ENCODE data around the gene SEMA6A.
A peak's percentile ranks its signal among the peaks of the same experiment; 100 is the strongest.

The SEMA6A gene

GRCh38 chr5:116574367-116575325, at the start of gene SEMA6A:
Gene SEMA6A, minus strand, starts transcription at chr5:116574823. Its CDS starts 69,879 bp downstream, at chr5:116504944.
- DNase-seq (ENCODE audit: low read depth in 1 of 2, low spot score in 1 of 2), result peak in 1 of 2 donors; percentile 29

- no peak for DNase-seq (ENCODE audit: low read depth in 1 of 2, low spot score in 1 of 2)
Observed at GRCh38 chr5:116622375-116623050, 47.9 kb upstream of the SEMA6A start.

GRCh38 chr5:116621599-116621998, 47.0 kb upstream of the SEMA6A start:
- DNase-seq (ENCODE audit: low read depth in 1 of 2, low spot score in 1 of 2), result no peak

- no peak for DNase-seq (ENCODE audit: low read depth in 1 of 2, low spot score in 1 of 2)
Observed at GRCh38 chr5:116616876-116617275, 42.3 kb upstream of the SEMA6A start.

GRCh38 chr5:116614603-116614920, 39.9 kb upstream of the SEMA6A start:
- no peak for DNase-seq (ENCODE audit: low read depth in 1 of 2, low spot score in 1 of 2)

GRCh38 chr5:116613445-116613844, 38.8 kb upstream of the SEMA6A start:
- DNase-seq (ENCODE audit: low read depth in 1 of 2, low spot score in 1 of 2), result no peak

GRCh38 chr5:116612431-116612830, 37.8 kb upstream of the SEMA6A start:
- no peak for DNase-seq (ENCODE audit: low read depth in 1 of 2, low spot score in 1 of 2)

- no peak for DNase-seq (ENCODE audit: low read depth in 1 of 2, low spot score in 1 of 2)
Observed at GRCh38 chr5:116605310-116606070, 30.9 kb upstream of the SEMA6A start.

GRCh38 chr5:116604805-116605204, 30.2 kb upstream of the SEMA6A start:
- no peak for DNase-seq (ENCODE audit: low read depth in 1 of 2, low spot score in 1 of 2)

- no peak for DNase-seq (ENCODE audit: low read depth in 1 of 2, low spot score in 1 of 2)
Observed at GRCh38 chr5:116600876-116601275, 26.3 kb upstream of the SEMA6A start.

- DNase-seq (ENCODE audit: low read depth in 1 of 2, low spot score in 1 of 2), result no peak
Observed at GRCh38 chr5:116598911-116599310, 24.3 kb upstream of the SEMA6A start.

GRCh38 chr5:116595498-116595897, 20.9 kb upstream of the SEMA6A start:
- DNase-seq (ENCODE audit: low read depth in 1 of 2, low spot score in 1 of 2), result no peak

GRCh38 chr5:116593340-116593739, 18.7 kb upstream of the SEMA6A start:
- no peak for DNase-seq (ENCODE audit: low read depth in 1 of 2, low spot score in 1 of 2)

- DNase-seq (ENCODE audit: low read depth in 1 of 2, low spot score in 1 of 2), result no peak
Observed at GRCh38 chr5:116585227-116585626, 10.6 kb upstream of the SEMA6A start.

GRCh38 chr5:116583862-116584222, 9.2 kb upstream of the SEMA6A start:
- no peak for DNase-seq (ENCODE audit: low read depth in 1 of 2, low spot score in 1 of 2)

GRCh38 chr5:116583085-116583861, 8.7 kb upstream of the SEMA6A start:
- no peak for DNase-seq (ENCODE audit: low read depth in 1 of 2, low spot score in 1 of 2)

- DNase-seq (ENCODE audit: low read depth in 1 of 2, low spot score in 1 of 2), result no peak
Observed at GRCh38 chr5:116581910-116582309, 7.3 kb upstream of the SEMA6A start.

- DNase-seq (ENCODE audit: low read depth in 1 of 2, low spot score in 1 of 2), result no peak
Observed at GRCh38 chr5:116579144-116579543, 4.5 kb upstream of the SEMA6A start.

GRCh38 chr5:116578676-116579075, 4.1 kb upstream of the SEMA6A start:
- no peak for DNase-seq (ENCODE audit: low read depth in 1 of 2, low spot score in 1 of 2)

GRCh38 chr5:116577064-116577788, 2.6 kb upstream of the SEMA6A start:
- DNase-seq (ENCODE audit: low read depth in 1 of 2, low spot score in 1 of 2), result no peak
